ENCODE data around the gene TNFRSF19.

TNFRSF19 gene

GRCh38 chr13:23609414-23609760 is 39.2 kb downstream of the TNFRSF19 start:
- no peak for DNase-seq

DNA sequence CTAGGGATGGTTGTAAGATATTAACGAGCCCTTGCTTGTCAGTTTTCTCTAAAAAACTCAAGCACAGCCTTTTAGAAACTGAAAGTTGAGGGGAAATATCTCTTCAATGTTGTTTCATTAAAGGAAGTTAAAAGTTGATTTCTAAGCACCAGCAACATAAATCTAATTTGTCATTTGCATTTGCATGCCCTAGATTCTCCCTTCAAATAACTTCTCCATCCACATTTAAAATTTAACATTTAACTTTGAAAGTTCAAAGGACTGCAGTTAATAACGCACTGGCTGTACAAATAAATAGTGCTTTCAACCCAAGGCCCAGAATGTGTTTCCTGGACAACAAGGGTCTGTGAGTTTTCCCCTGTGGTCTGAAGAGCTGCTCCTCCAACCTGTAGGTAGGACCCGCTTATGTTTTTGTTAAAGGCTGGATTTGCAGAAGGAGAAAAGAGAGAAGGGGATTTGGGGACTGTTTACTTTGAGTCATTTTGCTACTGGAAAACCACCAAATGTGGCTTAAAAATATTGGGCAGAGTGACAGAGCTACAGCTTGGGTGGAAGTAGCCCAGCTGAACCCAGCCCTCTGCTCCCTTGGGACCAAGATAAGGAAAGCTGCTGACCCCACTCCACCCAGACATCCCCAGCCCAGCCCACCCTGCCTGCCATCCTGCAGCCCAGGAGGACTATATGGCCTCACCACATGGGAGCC is 39.8 kb downstream of the TNFRSF19 start:
- DNase-seq: no peak

DNA sequence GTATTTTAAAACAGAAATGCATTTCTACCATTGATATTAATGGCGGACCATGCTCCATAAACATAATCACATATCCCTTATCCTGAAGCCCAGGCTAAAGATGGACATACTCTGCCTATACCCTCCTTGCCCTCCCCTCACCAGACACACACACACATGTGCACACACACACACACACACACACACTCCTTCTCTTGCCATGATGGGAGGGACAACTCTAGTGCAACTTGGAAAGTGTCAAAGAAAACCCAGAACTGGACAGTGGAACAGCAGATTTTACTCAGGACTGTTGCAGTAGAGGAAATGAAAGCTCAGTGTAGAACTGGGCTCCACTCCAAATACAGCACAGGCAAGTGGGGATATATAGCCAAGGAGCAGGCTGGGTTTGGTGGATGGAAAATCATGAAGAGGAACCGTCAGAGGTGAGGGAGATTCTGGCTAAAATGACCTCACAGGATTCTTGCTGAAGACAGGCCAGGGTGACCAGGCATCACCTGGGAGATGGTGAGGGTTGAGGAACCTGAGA is 40.8 kb downstream of the TNFRSF19 start:
- no peak for DNase-seq

DNA sequence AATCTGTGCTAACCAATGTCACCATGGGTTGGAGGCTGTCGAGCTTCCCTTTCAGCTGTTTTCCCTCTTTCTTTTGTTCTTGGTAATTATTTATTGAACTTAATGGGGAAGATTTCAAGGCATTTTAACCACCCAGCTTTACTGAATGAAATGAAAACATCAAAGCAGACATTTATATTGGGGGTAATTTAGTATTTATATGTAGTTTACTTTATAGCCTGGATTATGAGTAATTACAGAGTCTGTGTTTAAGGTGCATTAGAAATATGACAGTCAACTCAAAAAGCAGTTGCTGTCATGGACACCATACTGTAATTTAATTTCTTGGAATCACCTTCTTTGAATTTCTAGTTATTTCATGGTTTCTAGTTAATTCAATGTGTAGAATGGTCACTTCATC is 42.0 kb downstream of the TNFRSF19 start:
- DNase-seq: no peak

DNA sequence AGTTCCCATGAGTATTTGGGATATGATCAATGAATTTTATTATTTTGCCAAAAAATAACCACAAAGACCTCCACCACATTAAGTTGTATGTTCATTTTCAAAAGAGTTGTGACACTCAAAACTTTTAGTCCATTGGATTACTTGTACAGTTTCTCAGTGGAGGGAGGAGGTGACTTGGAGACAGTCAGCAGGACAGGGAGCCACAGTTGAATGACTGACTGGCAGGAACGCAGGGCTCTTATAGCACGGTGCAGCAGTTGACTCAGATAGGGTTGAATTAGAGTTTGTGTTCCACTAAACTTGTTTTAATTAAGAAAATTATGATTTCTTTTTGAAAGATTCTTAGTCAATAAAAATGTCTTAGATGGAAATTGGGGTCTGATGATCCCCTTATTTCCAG is 42.5 kb downstream of the TNFRSF19 start:
- no peak for DNase-seq

DNA sequence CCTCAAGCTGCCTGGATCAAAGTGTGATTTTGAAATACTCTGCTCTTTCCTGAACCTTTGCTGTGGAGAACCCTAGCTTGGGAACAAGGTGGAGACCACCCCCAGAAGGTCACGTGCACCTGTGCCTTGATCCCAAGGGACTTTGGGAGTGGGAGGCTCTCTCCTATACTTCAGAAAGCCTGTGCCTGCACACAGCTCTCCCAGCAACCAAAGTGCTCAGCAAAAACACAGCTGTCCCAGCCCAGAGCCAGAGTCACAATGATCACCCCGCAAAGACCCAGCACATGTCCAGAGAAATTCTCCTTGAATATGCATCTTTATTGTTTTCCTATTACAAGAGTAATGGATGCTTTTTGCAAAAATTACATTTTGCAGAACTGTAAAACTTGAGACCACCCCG is 43.4 kb downstream of the TNFRSF19 start:
- no peak for DNase-seq

DNA sequence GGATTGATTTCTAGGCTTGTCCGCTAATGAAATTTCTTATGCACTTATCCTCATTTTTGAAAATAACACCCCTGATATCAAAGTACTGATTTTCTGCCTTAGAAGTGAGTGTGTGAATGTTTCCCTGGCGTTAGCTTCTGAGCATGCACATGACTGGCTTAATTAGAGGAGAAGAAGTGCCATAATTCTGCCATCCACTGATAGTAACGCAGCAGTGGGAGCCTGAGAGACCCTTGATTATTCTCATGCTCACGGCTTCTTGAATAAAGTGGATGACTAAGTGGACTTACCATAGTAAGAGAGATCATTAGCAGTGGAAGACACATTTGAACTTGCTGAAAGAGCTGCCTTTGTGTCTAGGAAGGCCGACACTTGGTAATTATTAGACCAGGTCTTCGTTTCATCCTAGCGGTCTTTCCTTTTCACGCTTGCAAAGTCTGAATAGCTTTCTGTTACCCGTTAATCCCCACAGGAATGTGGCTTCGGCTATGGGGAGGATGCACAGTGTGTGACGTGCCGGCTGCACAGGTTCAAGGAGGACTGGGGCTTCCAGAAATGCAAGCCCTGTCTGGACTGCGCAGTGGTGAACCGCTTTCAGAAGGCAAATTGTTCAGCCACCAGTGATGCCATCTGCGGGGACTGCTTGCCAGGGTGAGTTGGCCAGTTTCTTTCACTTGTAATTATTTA is 45.3 kb downstream of the TNFRSF19 start:
- DNase-seq: no peak

- no peak for DNase-seq
Observed at GRCh38 chr13:23616228-23616627, 46.0 kb downstream of the TNFRSF19 start.

DNA sequence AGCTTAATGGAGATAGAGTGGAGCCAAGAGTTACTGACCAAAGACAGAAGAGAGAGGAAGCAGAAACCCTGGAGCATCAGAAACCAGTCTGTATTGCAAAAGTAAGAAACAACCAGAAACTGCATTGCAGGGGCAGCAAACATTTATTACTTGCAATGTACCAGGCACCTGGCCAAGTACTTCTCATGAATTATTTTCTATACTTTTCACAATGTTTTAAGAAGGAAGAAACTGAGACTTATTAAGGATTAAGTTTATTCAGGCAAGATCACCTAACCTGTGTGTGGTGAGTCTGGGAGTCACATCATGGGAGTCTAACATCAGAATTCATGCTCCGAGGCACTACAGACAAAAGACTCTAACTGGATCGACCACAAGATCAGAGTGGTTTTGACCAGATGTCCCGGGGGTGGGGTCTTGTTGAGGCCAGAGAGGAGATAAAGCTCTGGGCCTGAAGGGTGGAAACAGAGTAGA is 47.4 kb downstream of the TNFRSF19 start:
- DNase-seq: no peak

- DNase-seq: no peak
Observed at GRCh38 chr13:23618341-23618740, 48.1 kb downstream of the TNFRSF19 start.

DNA sequence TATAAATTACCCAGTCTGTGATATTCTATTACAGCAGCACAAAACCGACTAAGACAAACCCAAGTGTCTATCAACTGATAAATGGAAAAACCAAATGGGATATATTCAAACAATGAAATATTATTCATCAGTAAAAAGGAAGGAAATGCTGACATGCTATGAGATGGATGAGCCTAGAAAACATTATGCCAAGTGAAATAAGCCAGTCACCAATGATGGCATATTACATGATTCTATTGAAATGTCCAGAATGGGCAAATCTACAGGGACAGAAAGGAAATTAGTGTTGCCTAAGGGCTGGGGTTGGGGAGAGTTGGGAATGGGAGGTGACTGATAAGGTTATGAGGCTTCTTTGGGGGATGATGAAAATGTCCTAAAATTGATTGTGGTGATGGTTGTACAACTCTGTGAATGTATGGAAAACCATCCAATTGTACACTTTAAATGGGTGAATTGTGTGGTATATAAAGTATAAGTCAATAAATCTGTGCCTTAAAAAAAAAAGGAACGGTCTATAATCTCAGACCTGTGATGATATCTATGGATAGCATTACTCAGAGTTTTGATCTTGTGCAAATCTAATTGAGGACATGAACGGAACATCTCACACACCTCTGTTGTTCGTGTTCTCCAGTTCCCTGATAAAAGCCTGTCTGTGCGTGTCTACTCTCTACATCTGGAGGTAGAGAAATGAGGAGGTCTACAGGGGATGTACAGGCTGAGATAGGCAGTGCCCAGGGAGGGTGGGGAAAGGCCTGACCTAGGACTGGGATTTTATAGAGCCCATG is 49.0 kb downstream of the TNFRSF19 start:
- no peak for DNase-seq

GRCh38 chr13:23620211-23620610 is 50.0 kb downstream of the TNFRSF19 start:
- DNase-seq: no peak

- DNase-seq: no peak
Observed at GRCh38 chr13:23620613-23621315, 50.6 kb downstream of the TNFRSF19 start.

DNA sequence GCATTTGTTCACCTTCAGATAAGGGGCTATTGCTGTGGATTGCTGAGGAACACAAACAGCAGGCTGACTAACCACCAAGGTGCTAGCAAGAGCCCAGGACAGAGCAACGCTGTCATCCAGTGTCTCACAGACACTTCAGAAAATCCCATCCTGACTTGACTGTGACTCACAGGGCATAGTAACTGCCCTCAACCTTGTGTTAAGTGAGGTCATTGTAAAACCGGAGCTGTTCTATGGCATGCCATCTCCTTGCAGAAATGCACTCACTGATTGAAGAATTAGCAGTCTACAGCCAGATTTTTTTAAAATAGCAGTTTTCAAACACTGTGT is 51.1 kb downstream of the TNFRSF19 start:
- no peak for DNase-seq

DNA sequence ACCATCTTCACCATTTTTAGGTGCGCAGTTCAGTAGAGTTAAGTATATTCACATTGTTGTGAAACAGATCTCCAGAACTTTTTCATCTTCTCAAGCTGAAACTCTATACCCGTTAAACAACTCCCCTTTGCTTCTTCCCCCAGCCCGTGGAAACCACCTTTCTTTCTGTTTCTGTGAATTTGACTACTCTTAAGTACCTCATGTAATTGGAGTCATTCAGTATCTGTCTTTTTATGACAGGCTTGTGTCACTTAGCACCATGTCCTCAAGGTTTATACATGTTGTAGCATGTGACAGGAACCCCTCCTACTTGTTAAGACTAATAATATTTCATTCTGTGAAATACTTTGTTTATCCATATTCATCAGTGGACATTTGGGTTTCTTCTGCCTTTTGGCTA is 52.8 kb downstream of the TNFRSF19 start:
- DNase-seq: no peak

- DNase-seq: no peak
Observed at GRCh38 chr13:23623394-23623793, 53.2 kb downstream of the TNFRSF19 start.

DNA sequence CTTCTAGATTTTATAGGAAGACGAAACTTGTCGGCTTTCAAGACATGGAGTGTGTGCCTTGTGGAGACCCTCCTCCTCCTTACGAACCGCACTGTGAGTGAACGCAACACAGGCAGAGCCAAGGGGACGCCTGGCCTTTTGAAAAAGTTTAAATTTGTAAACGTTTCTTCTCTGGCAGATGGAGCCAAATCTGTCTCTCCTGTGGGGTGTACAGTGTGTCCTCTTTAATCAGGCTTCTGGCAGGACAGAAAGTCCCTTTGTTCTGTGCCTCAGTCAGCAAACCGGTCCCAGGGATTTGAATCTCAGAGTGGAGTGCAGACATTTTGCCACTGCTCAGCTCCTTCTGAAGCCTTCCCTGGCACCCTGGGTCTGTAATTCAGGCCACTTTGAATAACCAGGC is 56.5 kb downstream of the TNFRSF19 start:
- DNase-seq: no peak

- no peak for DNase-seq
Observed at GRCh38 chr13:23627410-23627809, 57.2 kb downstream of the TNFRSF19 start.

DNA sequence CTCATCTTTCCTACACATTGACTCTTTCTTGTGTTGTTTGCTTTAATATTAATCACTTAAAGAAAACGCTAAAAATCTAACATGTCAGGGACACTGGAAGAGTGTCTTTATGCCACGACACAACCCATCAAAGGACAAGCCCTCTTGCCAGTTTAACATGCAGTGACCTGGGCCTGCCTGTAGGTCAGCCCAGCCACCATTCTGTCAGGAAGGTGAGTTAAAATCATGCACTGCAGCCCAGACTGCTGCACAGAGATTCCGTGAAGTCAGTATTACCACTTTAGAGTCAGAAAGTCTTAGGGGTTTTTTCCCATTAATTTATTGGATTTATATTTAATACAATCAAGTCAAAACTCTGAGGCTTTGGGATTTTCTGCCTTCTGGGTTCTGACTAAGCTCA is 58.0 kb downstream of the TNFRSF19 start:
- DNase-seq: no peak

- no peak for DNase-seq
Observed at GRCh38 chr13:23628765-23629565, 58.8 kb downstream of the TNFRSF19 start.

DNA sequence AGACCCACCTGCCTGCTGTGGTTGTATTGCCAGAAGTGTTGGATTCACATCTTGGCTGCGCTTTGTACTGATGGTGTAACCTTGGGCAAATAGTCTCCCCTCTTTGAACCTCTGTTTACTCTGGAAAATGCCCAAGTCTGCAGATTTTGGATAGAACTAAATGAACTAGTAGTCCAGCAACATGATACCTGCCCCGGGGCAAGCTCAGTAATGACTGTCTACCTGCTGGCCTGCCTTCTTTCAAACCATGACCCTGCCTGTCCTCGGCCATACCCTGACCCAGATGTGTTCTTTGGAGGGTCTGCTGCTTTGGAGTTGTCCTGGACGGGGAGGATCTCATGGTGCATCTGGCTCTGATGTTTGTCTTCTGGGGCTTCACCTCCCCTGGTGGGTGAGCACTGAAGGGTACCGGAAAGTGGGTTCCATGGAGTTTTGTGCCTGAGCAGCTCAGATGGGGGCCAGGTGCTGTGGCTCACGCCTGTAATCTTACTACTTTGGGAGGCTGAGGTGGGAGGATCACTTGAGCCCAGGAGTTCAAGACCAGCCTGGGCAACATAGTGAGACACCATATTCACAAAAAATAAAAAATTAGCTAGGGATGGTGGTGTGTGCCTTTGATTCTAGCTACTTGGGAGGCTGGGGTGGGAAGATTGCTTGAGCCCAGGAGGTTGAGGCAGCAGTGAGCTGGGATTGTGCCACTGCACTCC is 59.5 kb downstream of the TNFRSF19 start:
- DNase-seq: no peak
